Raji (cell line): ENCODE results near the gene ATXN1L.

ENCODE experiments used
- POLR2A ChIP-seq: IDR thresholded peaks from 2 replicates; pipeline ENCODE4 v1.6.1; 2011; ENCODE audit warnings: low read depth, low read length, control low read depth; ENCODE audit not compliant: insufficient read depth

ATXN1L gene

DNA sequence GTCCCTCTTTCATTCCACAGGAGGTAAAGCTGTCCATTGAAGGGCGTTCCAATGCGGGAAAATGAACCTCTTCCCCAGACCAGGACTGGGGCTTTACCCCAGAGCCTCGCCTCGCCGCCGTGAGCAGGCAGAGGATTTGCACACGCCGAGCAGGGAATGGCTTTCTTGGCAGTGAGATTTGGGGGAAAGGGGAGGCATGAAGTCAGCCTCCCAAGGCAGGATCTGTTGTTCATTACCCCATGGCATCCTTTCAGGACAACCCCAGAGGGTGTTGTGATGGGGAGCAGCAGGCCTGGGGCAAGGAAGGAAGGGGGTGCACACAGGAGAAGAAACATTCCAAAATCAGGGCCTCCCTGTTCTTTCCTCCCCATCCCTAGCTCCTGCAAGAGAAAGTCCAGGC lies 6.0 kb downstream of the ATXN1L start:
- TF ChIP-seq POLR2A: no peak

DNA sequence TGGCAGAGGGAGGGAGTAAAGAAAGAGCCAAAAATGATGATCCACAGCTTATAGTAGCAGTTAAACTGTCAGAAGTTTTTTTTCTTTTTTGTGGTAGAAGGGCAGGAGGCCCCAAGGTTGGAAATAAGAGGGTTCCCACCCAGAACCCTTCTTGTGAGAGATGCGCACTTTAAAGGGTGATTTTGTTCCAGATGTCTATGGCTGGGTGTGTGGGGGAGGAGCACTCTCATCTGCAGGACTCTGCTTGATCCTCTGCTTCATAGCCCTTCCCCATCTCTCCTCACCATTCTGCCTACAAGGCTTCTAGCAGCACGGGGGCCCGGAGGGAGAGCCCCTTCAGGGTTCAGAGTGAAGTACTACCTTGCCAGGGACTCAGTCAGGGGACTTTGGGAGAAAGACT lies 6.4 kb downstream of the ATXN1L start:
- no peak for TF ChIP-seq POLR2A

DNA sequence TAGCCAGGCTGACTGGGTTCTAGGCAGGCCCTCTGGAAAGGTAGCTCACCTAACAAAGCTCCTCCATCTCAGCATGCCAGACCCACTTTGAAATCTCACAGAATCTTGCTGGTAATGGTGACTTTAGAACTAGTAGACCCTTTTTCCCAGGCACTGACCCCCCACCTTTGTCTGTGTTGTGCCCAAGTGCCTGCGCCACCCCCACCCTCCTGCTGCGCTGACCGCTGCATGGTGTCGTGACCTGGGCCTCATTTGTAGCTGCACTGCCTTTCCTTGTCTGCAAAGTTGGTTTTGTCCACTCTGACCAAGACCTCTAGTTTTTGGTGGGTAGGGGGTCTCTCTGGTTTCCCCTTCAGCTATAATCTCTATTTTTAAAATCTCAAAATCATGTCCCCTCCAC lies 6.8 kb downstream of the ATXN1L start:
- no peak for TF ChIP-seq POLR2A

DNA sequence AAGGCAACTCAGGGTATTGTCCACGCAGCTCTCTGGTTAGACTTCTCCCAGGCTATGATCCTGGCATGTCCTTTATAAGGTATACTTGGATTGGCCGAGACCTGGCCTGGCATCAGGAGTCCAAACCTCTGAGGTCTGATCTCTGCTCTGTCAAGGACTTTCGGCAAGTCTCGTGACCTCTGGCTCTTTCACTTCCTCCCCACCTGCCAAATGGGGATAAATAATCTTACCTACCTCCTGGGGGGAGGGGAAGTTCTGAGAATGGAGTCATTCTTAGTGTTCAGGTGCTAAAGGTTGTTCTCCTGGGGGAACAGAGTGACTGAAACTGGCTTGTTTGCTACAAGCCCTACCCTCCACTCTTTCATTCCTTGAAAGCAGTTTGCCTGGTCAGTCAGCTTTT lies 7.6 kb downstream of the ATXN1L start:
- no peak for TF ChIP-seq POLR2A

DNA sequence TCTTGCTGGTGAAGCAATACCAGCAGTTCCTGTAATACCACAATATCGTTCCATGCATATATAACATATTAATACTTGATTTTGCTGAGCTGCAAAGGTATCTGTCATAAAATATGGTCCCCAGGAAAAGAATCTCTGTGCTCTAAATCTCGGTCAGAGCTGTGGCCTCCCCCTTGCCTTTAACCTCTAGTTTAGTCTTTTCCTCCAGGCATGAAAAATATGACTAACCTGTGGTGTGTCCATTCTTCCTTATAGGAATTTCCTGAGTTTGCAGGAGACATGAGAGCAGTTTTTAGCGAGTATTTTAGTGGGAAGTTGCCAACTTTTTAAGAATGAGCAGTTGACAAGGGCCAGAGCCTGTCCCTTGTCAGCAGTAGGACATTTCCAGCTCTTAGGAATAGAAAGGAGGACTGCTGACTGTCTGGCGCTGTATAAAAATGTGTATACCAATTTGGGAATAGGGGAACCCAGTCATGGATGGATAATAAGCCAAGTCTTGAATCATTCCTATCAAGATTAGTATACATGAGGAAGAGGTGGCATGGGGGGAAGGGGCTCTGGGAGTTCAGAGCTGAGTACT lies 8.7 kb downstream of the ATXN1L start:
- no peak for TF ChIP-seq POLR2A

DNA sequence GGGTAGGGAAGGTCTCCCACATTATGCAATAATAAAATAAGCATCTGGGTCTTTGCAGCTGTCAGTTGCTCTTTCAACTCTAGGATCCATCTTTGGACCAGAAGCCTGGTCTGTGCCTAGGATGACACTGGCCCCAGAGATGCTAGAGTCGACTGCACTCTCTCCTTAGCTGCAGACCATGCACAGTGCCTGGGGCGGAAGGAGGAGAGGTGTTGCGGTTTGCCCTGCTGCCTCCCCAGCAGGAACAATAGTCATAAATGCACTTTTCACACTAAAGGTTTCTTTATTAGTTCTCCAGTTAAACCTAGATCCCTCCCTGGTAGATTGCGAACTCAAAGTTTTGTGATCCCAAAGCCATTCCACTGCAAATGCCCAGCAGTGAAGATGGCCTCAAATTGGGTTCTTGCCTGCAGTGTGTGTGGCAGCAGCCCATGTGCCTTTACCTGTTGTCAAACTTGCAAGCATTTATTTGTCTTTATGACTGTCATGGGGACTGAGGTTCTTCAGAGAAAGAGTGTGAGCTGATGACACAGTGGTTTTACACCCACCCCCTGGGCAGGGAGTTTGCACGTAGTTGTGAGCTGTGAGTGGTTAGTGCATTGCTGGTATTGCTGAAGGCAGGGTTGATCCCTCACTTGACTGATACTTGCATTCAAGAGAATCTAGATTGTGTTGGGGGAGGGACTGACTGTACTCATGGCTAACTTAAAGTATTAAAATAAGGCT lies 10.3 kb downstream of the ATXN1L start:
- no peak for TF ChIP-seq POLR2A

DNA sequence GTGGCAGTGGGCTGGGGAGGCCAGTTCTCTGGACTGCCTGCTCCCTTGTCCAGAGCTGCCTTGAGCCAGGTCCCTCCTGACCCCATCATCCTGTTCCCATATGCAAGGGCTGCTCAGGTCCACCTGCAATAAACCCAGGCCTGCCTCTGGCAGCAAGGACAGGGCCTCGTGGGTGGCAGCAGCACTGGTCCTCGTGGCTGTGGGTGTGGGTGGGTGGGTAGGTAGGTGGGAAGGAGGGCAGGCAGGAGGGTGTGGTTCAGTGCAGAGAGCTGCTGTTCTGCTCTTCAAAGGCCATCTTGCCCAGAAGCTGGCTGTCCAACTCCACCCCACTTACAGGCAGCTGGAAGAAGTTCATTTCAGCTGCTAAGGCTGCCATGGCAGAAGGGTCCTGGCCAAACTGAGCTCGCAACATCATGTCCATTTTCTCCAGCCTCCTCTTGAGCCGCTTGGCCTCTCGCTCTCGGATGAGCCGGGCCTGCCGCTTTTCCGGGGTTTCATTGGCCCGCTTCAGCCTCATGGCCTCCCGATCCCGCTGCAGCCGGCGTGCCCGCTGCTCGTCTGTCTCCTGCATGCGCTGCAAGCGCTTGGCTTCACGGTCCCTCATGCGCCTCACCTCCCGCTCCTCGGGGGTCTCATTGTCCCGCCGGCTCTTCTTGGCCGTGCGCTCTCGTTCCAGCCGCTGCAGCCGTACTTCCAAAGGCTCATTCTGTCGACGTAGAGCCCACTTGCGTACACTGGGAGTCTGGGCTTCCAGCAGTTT lies 14.2 kb downstream of the ATXN1L start:
- no peak for TF ChIP-seq POLR2A

DNA sequence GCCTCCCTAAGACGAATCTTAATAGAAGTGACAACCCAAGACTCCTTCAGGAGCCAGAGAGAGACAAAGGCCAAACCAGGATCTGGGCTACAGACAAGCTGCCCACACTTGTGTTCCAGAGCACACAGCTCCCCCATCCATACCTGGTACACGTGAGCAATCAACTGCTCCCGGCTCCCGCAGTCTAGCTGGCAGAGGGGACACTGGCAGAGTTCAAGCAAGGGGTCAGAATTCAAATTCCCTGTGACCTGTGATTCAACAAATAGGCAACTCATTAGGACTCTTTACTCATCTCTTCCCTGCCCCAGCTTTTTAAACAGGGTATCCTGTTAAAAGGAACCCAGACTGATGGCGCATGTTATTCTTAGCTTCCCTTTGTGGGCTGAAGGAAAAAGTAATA lies 18.2 kb downstream of the ATXN1L start:
- TF ChIP-seq POLR2A: no peak

DNA sequence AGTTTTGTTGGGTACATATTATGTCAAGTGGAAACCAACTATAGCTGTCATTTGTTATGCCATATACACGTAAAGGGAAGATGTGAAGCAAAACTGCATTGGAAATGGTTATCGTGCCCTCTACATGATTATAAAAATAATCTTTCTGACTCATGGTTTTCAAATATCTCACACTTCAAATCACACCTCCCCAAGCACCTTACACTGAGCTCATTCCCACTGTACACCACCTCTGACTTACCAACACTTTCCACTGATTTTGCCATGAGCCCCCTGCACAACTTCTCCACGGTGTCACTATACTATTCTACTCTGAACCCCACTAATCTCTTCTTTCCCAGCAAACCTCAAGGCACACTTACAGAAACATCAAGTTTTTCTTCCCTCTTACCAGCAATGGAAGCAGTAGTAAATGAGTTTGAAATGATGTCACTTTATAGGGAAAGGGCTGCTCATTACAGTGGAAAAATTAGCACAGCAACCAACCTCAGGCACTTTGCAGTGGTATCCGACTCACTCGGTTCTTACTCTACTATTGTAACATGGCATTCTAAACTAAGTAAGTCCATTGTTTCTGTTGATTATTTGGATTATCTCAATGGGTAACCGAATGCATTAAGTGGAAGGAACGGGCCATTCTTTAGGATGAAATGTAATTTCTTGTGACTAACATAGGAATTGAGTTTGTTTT lies 19.5 kb downstream of the ATXN1L start:
- no peak for TF ChIP-seq POLR2A

DNA sequence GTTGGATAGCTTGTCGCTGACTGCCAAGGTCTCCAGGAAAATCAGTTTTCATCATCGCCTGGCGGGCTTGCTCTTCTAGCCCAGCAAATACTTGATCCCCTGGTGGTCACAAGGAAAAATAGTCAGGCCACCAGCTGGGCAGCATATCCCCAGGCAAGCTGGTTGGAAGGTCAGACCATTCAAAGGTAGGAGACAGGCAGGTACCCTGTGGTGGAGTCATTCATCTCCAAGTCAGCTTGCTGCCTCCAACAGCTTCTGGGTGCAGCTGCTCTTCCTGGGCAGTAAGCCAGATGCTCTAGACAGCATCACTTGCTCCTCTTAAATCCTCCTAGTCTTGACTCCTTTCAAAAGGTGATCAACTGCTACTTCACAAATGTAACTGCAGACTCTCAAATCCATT lies 22.2 kb downstream of the ATXN1L start:
- TF ChIP-seq POLR2A: no peak

DNA sequence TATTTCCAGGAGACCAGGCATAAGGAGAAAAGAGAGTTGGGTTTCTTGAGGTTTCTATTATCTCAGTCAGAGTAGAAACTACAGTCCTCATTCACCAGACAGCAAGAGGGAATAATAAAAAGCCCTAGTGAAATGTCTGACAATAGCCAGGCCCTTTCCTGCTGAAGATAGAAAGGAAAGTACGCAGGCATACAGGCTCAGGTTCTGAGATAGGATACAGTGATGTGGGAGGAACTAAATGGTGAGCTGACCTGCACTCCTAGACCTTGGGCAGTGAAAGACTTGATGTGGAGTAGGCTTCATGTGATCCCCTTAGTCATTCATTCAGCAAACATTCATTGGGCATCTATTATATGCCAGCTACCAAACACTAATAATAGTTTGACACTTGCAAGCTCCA lies 23.3 kb downstream of the ATXN1L start:
- TF ChIP-seq POLR2A: no peak

DNA sequence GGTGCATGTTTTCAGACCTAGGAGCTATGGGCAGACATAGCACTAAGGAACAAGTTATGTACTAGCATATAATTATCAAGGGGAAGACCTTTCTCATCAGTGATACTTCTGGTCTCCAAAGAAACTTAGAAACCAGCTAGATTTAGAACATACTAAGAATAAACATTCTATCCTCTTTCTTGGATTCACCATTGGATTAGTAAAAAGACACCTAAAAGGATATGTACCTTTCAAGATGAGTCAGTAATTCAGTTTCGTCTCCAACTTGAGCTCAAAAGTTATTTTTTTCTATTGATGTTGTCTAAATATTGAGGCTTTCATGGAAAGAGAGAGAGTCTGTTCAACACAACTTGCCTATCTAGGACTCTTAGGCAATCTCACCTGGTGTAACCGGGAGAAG lies 25.0 kb downstream of the ATXN1L start:
- TF ChIP-seq POLR2A: no peak

DNA sequence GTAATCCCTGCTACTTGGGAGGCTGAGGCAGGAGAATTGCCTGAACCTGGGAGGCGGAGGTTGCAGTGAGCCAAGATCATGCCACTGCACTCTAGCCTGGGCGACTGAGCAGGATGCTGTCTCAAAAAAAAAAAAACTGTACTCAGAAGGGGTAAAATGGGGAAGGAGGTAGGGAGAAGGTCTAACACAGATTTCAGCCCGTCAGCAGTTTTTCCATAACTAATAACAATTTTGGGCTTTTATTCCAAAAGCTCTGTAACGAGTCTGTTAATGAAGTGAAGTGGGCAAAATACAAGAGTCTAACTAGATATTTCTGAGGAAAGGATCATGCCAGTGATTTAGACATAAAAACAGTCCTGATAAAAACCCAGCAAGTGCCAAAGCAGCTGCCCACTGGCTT lies 27.4 kb downstream of the ATXN1L start:
- no peak for TF ChIP-seq POLR2A

DNA sequence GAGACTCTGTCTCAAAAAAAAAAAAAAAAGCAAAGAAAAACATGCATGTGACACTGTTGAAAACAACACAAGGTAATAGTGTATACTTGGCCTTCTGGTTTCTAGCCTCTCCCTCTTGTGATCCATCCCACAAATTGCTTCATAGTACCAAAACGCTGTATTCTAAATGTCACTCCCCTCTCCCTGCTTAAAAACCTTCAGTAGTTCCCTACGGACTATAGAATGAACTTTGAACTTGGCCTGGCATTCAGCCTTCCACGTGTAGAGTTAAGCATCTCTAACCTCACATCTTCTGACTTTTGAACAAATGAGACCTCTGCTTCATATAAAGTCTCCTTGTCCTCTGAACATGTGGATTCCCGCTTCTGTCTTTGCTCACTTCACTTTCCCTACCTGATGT lies 33.1 kb downstream of the ATXN1L start:
- TF ChIP-seq POLR2A: no peak

DNA sequence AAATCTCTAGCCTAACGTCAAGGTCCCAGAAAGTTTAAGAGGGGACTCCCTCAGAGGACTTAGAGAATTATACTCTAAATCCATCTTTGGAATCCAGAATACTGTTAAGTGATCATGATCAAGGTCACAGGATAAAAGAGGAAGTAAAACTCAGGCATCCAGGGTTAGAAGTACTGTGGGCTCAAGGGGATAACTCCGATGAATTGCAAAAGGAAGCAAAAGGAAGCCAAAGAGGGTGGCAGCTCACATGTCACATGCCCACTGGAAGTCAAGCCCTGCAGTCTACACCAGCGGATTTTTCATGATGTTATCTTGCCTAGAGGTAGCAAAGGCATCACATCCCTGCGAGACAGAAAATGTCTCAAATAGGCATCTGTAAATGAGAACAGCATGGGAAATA lies 34.4 kb downstream of the ATXN1L start:
- TF ChIP-seq POLR2A: no peak

DNA sequence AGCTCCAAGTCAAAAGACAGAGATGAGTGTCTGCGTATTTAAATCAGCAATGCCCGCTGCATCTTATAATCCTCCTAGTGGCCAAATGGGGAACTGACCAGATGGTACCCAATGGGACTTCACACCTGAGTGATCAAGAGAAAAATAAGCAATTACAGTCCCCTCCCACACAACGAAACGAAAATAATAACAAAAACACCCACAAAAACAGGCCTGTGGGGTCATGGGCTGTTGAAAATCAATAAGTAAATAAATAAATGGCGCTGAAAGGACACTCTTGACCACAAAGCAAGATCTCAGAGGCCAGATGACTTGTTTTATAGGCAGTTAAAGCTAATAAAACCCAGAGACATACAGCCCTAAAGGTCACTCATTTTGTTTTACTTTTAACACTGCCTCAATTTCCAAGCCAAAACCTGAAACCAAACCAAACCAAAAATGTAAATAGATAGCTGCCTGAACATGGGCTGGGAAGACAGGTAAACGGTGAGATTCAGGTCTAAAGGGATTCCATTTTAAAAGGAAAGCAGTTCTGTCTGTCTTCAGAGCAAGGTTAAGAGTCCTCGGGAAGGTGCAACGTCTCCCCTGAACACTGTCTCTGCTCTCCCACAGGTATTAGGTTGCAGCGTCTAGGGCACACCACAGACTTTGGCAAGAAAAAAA lies 36.9 kb downstream of the ATXN1L start:
- no peak for TF ChIP-seq POLR2A
